Mucosa of gallbladder (tissue), 1 donor: Measurements from ENCODE around the gene RTP5. TPM values are rescaled to one million over a fixed set of nuclear protein-coding genes. Genes with fewer than 3 reads are reported as not detected.

Source experiments
- DNase-seq: peaks from one replicate; pipeline ENCODE4 v3.0.0-alpha.2; 2020; ENCODE audit warnings: low spot score
- total RNA-seq: library from RNA; stranded (reverse); gene quantifications from one replicate; pipeline ENCODE4 v1.2.1, GENCODE V29; 2021
- donor health status: DM: no; HTN: no; CAD: no.

RTP5 gene
- total RNA-seq, 1 donor from 2014 or later, result not detected

- no peak for DNase-seq
Measured at GRCh38 chr2:241887806-241888522, 18.4 kb downstream of the RTP5 start.

GRCh38 chr2:241888641-241889040 lies 19.1 kb downstream of the RTP5 start:
- no peak for DNase-seq

GRCh38 chr2:241890524-241891235 lies 21.2 kb downstream of the RTP5 start:
- no peak for DNase-seq

GRCh38 chr2:241891315-241891987 lies 21.9 kb downstream of the RTP5 start:
- no peak for DNase-seq

- no peak for DNase-seq
Measured at GRCh38 chr2:241891988-241892298, 22.4 kb downstream of the RTP5 start.

- no peak for DNase-seq
Measured at GRCh38 chr2:241892299-241893137, 23.0 kb downstream of the RTP5 start.

- no peak for DNase-seq
Measured at GRCh38 chr2:241893265-241893664, 23.7 kb downstream of the RTP5 start.

GRCh38 chr2:241894056-241894641 lies 24.6 kb downstream of the RTP5 start:
- no peak for DNase-seq

- no peak for DNase-seq
Measured at GRCh38 chr2:241894681-241895426, 25.3 kb downstream of the RTP5 start.

GRCh38 chr2:241895427-241895711 lies 25.8 kb downstream of the RTP5 start:
- no peak for DNase-seq

- peak; percentile 64 for DNase-seq
Measured at GRCh38 chr2:241895712-241896641, 26.4 kb downstream of the RTP5 start.

GRCh38 chr2:241896746-241897201 lies 27.2 kb downstream of the RTP5 start:
- no peak for DNase-seq

GRCh38 chr2:241897231-241897916 lies 27.8 kb downstream of the RTP5 start:
- no peak for DNase-seq

GRCh38 chr2:241898463-241899270 lies 29.1 kb downstream of the RTP5 start:
- peak; percentile 9 for DNase-seq

GRCh38 chr2:241900251-241901017 lies 30.9 kb downstream of the RTP5 start:
- no peak for DNase-seq

- DNase-seq, result no peak
Measured at GRCh38 chr2:241901018-241901380, 31.5 kb downstream of the RTP5 start.

- DNase-seq, result no peak
Measured at GRCh38 chr2:241901500-241902351, 32.2 kb downstream of the RTP5 start.
